Neural cell (in vitro differentiated cells): ENCODE measurements around the gene RDX. TPM values are rescaled to one million over a fixed set of nuclear protein-coding genes. Genes with fewer than 3 reads are reported as not detected.

Experiments used
- H2AFZ ChIP-seq: fragments of 200-600, 300-800 bp; sonication (generic), shearing (Covaris generic); 2 replicates; pipeline ENCODE4 v1.6.0; 2014; ENCODE audit warnings: low read depth, mild to moderate bottlenecking, antibody characterized with exemption, low read length, moderate library complexity
- H3F3A ChIP-seq: fragments of 200-600 bp; shearing (Covaris generic); 2 replicates; pipeline ENCODE4 v1.6.1; 2016; ENCODE audit warnings: mild to moderate bottlenecking, moderate library complexity, mixed read lengths, antibody characterized with exemption, low read length; ENCODE audit not compliant: insufficient read depth, poor library complexity, severe bottlenecking
- H3K27ac ChIP-seq: fragments of 200-600, 300-800 bp; sonication (generic), shearing (Covaris generic); 2 replicates; pipeline ENCODE4 v1.5.1; 2014; ENCODE audit warnings: mild to moderate bottlenecking, low read length, moderate library complexity
- H3K27me3 ChIP-seq: fragments of 300-800, 200-600 bp; sonication (generic), shearing (Covaris generic); 2 replicates; pipeline ENCODE4 v1.6.0; 2014; ENCODE audit warnings: mild to moderate bottlenecking, low read depth, low read length, moderate library complexity; ENCODE audit not compliant: insufficient read depth
- H3K36me3 ChIP-seq: fragments of 300-800, 200-600 bp; sonication (generic), shearing (Covaris generic); 2 replicates; pipeline ENCODE4 v1.5.1; 2014; ENCODE audit warnings: mild to moderate bottlenecking, antibody characterized with exemption, low read length, moderate library complexity; ENCODE audit not compliant: insufficient read depth
- H3K4me2 ChIP-seq: fragments of 300-800, 200-600 bp; sonication (generic), shearing (Covaris generic); 2 replicates; pipeline ENCODE4 v1.6.0; 2014; ENCODE audit warnings: mild to moderate bottlenecking, low read length
- H3K4me3 ChIP-seq: fragments of 300-800, 200-600 bp; sonication (generic), shearing (Covaris generic); 2 replicates; pipeline ENCODE4 v1.5.1; 2014; ENCODE audit warnings: mild to moderate bottlenecking, low read length, moderate library complexity
- H3K79me2 ChIP-seq: fragments of 200-600 bp; shearing (Covaris generic); replicated peaks from 2 replicates; pipeline ENCODE4 v1.6.0; 2014; ENCODE audit warnings: mild to moderate bottlenecking, low read length, moderate library complexity; ENCODE audit not compliant: insufficient read depth
- H3K9ac ChIP-seq: fragments of 300-800, 200-600 bp; sonication (generic), shearing (Covaris generic); 2 replicates; pipeline ENCODE4 v1.6.1; 2016; ENCODE audit warnings: mild to moderate bottlenecking, low read length, mixed read lengths
- H3K9me2 ChIP-seq: fragments of 200-600 bp; shearing (Covaris generic); 2 replicates; pipeline ENCODE4 v1.6.1; 2016; ENCODE audit warnings: mild to moderate bottlenecking, low read length, mixed read lengths; ENCODE audit not compliant: insufficient read depth
- H3K9me3 ChIP-seq: fragments of 200-600, 300-800 bp; sonication (generic), shearing (Covaris generic); 2 replicates; pipeline ENCODE4 v1.6.1; 2016; ENCODE audit warnings: mild to moderate bottlenecking, mixed run types, low read length, moderate library complexity, mixed read lengths
- H4K20me1 ChIP-seq: fragments of 200-600 bp; shearing (Covaris generic); 2 replicates; pipeline ENCODE4 v1.6.1; 2016; ENCODE audit warnings: mild to moderate bottlenecking, mixed run types; ENCODE audit not compliant: insufficient read depth
- EP300 ChIP-seq: fragments of 450-650 bp; conservative IDR thresholded peaks from 2 replicates; pipeline ENCODE4 v1.6.1; 2014; ENCODE audit warnings: antibody characterized with exemption, mild to moderate bottlenecking, moderate library complexity; ENCODE audit not compliant: poor library complexity, severe bottlenecking
- EZH2 ChIP-seq: fragments of 200-600, 300-800 bp; shearing (Covaris generic), sonication (generic); IDR thresholded peaks from 2 replicates; pipeline ENCODE4 v1.6.1; 2014; ENCODE audit warnings: antibody characterized with exemption, low read length, borderline replicate concordance, mild to moderate bottlenecking; ENCODE audit not compliant: insufficient read depth, poor library complexity, severe bottlenecking
- MXI1 ChIP-seq: fragments of 450-650 bp; conservative IDR thresholded peaks from 2 replicates; pipeline ENCODE4 v1.6.1; 2014; ENCODE audit warnings: antibody characterized with exemption, mild to moderate bottlenecking; ENCODE audit not compliant: poor library complexity, severe bottlenecking
- POLR2AphosphoS5 ChIP-seq: IDR thresholded peaks from 2 replicates; pipeline ENCODE4 v1.6.1; 2012
- RAD21 ChIP-seq: fragments of 450-650 bp; conservative IDR thresholded peaks from 2 replicates; pipeline ENCODE4 v1.6.1; 2014; ENCODE audit warnings: antibody characterized with exemption, mild to moderate bottlenecking, moderate library complexity
- SMC3 ChIP-seq: fragments of 450-650 bp; conservative IDR thresholded peaks from 2 replicates; pipeline ENCODE4 v1.6.1; 2014; ENCODE audit warnings: antibody characterized with exemption, mild to moderate bottlenecking, moderate library complexity; ENCODE audit not compliant: poor library complexity
- TAF1 ChIP-seq: IDR thresholded peaks from 2 replicates; pipeline ENCODE4 v1.6.1; 2012; ENCODE audit warnings: low read depth
- polyA plus RNA-seq: library from polyadenylated mRNA; depleted of rRNA; stranded (reverse); fragments of >200 nt; gene quantifications from 2 replicates; pipeline ENCODE4 v1.2.3, GENCODE V29; 2014
- TF ChIP-seq, protein P1 (sequence below): fragments of 450-650 bp; IDR thresholded peaks from 2 replicates; pipeline ENCODE4 v1.5.1; 2014; ENCODE audit warnings: antibody characterized with exemption, mild to moderate bottlenecking, moderate library complexity; ENCODE audit not compliant: poor library complexity, severe bottlenecking
- TF ChIP-seq, protein P2 (sequence below): IDR thresholded peaks from 2 replicates; pipeline ENCODE4 v1.6.1; 2012; ENCODE audit warnings: borderline replicate concordance

RDX gene
- polyA plus RNA-seq, 1 donor from 2014 or later = 39.0 TPM

DNA sequence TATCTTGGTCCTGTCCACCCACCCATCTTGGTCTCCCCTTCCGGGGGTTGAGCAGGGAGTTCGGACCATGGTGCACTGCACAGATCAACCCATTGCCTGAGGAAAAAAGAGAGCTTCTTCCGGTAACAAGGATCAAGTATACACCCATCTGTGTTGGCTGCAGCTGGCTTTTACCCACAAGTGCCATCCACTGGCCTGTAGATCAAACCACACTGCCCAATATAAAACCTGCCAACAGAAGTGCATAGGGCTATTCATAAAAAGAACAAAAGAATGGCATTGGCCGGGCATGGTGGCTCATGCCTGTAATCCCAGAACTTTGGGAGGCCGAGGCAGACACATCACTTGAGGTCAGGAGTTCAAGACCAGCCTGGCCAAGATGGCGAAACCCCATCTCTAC lies 108.7 kb downstream of the RDX start:
- Histone ChIP-seq H3F3A (no peaks in the 10 kb centered on the region), H3K9me2 (no peaks in the 10 kb centered on the region), H3K79me2 (no peaks in the 10 kb centered on the region), H4K20me1 (no peaks in the 10 kb centered on the region), H3K9me3 (no peaks in the 10 kb centered on the region), H3K27ac (no peak overlapping the region), H3K4me3 (no peak overlapping the region), H3K36me3 (no peaks in the 10 kb centered on the region), H2AFZ (no peak overlapping the region), H3K27me3 (no peaks in the 10 kb centered on the region), H3K9ac (no peak overlapping the region), H3K4me2 (no peak overlapping the region)
- TF ChIP-seq, protein P1, sequence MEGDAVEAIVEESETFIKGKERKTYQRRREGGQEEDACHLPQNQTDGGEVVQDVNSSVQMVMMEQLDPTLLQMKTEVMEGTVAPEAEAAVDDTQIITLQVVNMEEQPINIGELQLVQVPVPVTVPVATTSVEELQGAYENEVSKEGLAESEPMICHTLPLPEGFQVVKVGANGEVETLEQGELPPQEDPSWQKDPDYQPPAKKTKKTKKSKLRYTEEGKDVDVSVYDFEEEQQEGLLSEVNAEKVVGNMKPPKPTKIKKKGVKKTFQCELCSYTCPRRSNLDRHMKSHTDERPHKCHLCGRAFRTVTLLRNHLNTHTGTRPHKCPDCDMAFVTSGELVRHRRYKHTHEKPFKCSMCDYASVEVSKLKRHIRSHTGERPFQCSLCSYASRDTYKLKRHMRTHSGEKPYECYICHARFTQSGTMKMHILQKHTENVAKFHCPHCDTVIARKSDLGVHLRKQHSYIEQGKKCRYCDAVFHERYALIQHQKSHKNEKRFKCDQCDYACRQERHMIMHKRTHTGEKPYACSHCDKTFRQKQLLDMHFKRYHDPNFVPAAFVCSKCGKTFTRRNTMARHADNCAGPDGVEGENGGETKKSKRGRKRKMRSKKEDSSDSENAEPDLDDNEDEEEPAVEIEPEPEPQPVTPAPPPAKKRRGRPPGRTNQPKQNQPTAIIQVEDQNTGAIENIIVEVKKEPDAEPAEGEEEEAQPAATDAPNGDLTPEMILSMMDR = no peak
- TF ChIP-seq MXI1 (no peak), RAD21 (no peak)

DNA sequence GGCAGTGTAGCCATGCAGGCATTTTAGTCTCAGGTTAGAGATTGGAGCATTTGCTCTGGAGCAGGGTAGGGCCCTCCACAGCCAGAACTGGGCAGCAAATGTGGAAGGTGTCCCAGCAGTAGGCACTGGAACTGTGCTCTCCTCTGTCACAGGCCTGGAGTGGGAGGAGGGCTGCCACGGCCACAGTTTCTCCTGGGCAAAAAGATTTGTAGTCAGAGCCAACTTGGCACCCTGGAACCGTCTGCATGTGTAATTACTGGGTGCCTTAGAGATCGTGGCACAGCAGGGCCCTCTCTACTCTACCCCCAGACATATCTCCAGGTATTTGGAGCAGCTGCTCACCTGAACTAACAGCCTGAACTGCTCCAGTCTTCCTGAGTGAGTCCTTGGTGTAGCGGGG lies 109.5 kb downstream of the RDX start:
- no peaks in the 10 kb centered on the region for H3K9me2 ChIP-seq
- no peaks in the 10 kb centered on the region for H4K20me1 ChIP-seq
- H3K36me3 ChIP-seq = no peaks in the 10 kb centered on the region
- H3K27me3 ChIP-seq = no peaks in the 10 kb centered on the region
- no peaks in the 10 kb centered on the region for H3K9me3 ChIP-seq
- no peaks in the 10 kb centered on the region for H3F3A ChIP-seq
- H2AFZ ChIP-seq = no peak overlapping the region
- no peak overlapping the region for H3K4me2 ChIP-seq
- no peak overlapping the region for H3K4me3 ChIP-seq
- H3K27ac ChIP-seq = no peak overlapping the region
- no peak overlapping the region for H3K9ac ChIP-seq
- TF ChIP-seq POLR2AphosphoS5 (no peak), MXI1 (no peak), TAF1 (no peak), EP300 (no peak), RAD21 (no peak), EZH2 (no peak), SMC3 (no peak)
- TF ChIP-seq, protein P2, sequence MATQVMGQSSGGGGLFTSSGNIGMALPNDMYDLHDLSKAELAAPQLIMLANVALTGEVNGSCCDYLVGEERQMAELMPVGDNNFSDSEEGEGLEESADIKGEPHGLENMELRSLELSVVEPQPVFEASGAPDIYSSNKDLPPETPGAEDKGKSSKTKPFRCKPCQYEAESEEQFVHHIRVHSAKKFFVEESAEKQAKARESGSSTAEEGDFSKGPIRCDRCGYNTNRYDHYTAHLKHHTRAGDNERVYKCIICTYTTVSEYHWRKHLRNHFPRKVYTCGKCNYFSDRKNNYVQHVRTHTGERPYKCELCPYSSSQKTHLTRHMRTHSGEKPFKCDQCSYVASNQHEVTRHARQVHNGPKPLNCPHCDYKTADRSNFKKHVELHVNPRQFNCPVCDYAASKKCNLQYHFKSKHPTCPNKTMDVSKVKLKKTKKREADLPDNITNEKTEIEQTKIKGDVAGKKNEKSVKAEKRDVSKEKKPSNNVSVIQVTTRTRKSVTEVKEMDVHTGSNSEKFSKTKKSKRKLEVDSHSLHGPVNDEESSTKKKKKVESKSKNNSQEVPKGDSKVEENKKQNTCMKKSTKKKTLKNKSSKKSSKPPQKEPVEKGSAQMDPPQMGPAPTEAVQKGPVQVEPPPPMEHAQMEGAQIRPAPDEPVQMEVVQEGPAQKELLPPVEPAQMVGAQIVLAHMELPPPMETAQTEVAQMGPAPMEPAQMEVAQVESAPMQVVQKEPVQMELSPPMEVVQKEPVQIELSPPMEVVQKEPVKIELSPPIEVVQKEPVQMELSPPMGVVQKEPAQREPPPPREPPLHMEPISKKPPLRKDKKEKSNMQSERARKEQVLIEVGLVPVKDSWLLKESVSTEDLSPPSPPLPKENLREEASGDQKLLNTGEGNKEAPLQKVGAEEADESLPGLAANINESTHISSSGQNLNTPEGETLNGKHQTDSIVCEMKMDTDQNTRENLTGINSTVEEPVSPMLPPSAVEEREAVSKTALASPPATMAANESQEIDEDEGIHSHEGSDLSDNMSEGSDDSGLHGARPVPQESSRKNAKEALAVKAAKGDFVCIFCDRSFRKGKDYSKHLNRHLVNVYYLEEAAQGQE = no peak
- TF ChIP-seq, protein P1 = no peak
- no peaks in the 10 kb centered on the region for H3K79me2 ChIP-seq
